ENCODE results near the gene SLC6A20.

- TF ChIP-seq ZNF114 (CRISPR knock-in tag; IDR thresholded peaks at IDR 0.05) (no peak), CTCF (conservative IDR thresholded peaks at IDR 0.05; ENCODE audit: low read depth in 2 of 2) (peak in 1 of 2 experiments; percentile 44; a peak in 2 of 4 replicates)
Measured at GRCh38 chr3:45783667-45784066, 12.7 kb downstream of the SLC6A20 start.
